ENCODE results near the gene CNKSR2. TPM values are rescaled to one million over a fixed set of nuclear protein-coding genes. Genes with fewer than 3 reads are reported as not detected.

The CNKSR2 gene
- total RNA-seq: under 0.01 TPM in 1 of 2 replicates, not detected in the other

DNA sequence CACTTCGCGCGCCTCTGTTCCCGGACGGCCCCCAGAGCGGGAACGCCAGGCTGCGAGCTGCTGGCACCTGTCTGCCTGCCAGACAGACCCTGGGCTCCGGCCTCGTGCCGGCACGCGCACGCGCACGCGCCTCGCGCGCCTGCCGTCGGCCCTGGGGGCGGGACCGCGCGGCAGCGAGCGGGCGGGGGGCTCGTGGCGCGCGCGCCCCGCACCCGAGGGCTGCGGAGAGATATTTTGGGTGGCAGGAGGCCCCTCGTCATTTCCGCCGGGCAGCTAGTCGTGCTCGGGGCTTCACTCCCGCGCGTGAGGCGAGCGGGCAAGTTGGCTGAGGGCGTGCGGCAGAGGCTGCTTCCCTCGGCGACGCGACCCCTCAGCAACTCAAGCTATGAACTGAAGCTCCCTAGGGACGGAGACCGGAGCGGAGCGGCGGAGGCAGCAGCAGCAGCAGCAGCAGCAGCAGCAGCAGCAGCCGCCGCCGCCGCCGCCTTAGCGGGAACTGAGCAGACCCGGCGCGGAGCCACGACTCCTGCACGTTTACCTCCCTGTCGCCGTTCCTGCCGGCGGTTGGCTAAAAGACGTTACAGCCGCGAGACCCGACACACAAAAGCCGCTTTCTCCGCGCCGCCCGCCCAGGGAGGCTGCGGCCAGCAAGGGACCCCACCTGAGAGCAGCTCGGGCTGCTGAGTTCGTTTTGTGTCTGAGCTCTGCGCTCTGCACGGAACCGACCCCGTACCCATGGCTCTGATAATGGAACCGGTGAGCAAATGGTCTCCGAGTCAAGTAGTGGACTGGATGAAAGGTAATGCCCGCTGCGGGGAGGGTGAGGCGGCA is at the start of gene CNKSR2:
Gene CNKSR2 (plus strand): TSS at position 256 of the 831 bp plus-strand sequence. CDS start 480 bp downstream, at position 736.

DNA sequence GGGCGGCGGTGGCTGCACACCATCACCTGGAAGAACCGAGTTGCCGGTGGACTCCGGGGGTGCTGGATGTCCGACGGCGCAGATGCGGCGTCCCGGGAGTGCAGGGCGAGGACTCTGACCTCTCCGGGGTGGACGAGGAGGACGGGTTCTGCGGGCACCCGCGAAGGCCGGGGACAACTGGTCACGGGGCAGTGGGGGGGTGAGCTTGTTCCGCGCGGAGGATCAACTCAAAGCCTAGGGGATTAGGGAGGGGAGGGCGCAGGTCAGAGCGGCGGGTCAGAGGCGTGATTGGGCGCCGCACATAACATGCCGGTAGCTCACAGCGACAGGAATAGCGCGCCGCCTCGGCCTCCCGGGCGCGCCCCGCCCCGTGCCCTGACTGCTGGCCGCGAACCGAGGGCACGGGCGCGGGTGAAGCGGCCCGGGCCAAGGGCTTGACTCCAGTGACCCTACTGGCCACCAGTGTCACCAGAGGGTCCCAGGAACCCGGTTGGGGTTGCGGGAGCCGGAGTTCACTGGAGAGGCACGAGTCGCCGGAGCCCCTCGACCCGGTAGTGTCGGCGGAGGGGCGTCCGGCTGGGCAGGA is 284.0 kb downstream of the CNKSR2 start, which contains the start of gene KLHL34:
Gene KLHL34 (minus strand): TSS at position 179 of the 586 bp plus-strand sequence. CDS start 542 bp downstream, outside the sequence.

